Cardiac fibroblast (primary cell): ENCODE results near the gene PPP1CC.
A peak's percentile ranks its signal among the peaks of the same experiment; 100 is the strongest.

ENCODE experiments used
- DNase-seq, 2 donors: peaks; one replicate each; pipeline versions ENCODE4 v3.0.0 to v3.0.0-alpha.2; 2010; ENCODE audit warnings: low read depth in 2 of 2
- H3K4me3 ChIP-seq, 2 donors: replicated peaks in 1 of 2; 1 replicate in 1 of 2; 2 replicates in 1 of 2; pipeline ENCODE4 v1.5.1; 2011; ENCODE audit warnings: low read depth in 2 of 2, low read length in 2 of 2, mild to moderate bottlenecking in 2 of 2, moderate library complexity in 1 of 2
- TF ChIP-seq, protein P1 (sequence below): IDR thresholded peaks from one replicate; pipeline ENCODE4 v1.5.1; 2011; ENCODE audit warnings: low read depth, mild to moderate bottlenecking, low read length, inconsistent platforms

Gene PPP1CC

DNA sequence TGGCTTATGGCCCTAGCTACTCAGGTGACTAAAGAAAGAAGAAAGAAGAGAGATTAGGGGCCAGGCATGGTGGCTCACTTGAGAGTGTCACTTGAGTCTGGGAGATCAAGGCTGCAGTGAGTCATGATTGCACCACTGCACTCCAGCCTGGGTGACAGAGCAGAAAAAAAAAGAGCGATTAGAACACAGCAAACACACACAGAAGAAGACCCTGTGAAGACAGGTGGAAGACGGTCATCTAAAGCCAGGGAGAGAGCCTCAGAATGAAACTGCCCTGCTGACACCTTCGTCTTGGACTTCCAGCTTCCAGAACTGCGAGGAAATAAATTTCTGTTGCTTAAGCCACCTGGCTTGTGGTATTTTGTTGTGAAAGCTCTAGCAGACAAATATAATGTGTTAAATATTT is 17.5 kb upstream of the PPP1CC start:
- H3K4me3 ChIP-seq, result no peak overlapping the region
- DNase-seq, result peak in 1 of 2 donors; percentile 10
- TF ChIP-seq, protein P1, sequence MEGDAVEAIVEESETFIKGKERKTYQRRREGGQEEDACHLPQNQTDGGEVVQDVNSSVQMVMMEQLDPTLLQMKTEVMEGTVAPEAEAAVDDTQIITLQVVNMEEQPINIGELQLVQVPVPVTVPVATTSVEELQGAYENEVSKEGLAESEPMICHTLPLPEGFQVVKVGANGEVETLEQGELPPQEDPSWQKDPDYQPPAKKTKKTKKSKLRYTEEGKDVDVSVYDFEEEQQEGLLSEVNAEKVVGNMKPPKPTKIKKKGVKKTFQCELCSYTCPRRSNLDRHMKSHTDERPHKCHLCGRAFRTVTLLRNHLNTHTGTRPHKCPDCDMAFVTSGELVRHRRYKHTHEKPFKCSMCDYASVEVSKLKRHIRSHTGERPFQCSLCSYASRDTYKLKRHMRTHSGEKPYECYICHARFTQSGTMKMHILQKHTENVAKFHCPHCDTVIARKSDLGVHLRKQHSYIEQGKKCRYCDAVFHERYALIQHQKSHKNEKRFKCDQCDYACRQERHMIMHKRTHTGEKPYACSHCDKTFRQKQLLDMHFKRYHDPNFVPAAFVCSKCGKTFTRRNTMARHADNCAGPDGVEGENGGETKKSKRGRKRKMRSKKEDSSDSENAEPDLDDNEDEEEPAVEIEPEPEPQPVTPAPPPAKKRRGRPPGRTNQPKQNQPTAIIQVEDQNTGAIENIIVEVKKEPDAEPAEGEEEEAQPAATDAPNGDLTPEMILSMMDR, result no peak

DNA sequence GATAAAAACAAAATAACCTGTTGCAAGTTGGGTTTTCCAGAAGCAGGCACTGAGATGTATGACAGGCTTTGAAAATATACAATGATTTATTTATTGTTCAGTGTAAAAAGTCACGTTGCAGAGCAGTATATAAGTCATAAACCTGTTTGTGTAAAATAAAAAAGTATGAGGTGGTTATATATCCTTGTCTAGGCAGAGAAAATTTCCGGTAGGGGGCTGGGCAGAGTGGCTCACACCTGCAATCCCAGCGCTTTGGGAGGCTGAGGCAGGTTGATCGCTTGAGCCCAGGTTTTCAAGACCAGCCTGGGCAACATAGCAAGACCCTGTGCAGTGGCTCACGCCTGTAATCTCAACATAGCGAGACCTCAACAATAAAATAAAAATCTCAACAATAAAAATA is 16.2 kb upstream of the PPP1CC start:
- TF ChIP-seq, protein P1, result no peak
- no peak overlapping the region for H3K4me3 ChIP-seq

DNA sequence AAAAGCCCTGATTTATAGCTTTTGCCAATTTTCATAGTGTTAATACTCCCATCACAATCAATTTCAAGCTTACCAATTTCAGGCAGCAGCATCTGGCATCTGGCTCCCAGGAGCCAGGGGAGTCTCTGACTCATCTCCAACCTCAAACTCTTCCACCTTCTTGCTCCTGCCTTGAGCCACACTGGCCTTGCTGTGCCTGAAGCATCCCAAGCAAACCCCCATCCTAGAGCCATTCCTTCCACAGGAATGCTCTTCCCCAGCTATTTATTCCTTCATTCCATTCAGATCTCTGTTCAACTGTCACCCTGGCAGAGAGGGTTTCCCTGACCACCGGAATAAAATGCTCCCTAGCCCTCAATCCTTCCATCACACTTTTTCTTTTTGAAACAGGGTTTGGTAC is 13.9 kb upstream of the PPP1CC start:
- TF ChIP-seq, protein P1, result no peak
- H3K4me3 ChIP-seq, result no peak overlapping the region
- DNase-seq, result no peak

More for the DNA sequence above, 16.2 kb upstream of the PPP1CC start:
- no peak for DNase-seq

DNA sequence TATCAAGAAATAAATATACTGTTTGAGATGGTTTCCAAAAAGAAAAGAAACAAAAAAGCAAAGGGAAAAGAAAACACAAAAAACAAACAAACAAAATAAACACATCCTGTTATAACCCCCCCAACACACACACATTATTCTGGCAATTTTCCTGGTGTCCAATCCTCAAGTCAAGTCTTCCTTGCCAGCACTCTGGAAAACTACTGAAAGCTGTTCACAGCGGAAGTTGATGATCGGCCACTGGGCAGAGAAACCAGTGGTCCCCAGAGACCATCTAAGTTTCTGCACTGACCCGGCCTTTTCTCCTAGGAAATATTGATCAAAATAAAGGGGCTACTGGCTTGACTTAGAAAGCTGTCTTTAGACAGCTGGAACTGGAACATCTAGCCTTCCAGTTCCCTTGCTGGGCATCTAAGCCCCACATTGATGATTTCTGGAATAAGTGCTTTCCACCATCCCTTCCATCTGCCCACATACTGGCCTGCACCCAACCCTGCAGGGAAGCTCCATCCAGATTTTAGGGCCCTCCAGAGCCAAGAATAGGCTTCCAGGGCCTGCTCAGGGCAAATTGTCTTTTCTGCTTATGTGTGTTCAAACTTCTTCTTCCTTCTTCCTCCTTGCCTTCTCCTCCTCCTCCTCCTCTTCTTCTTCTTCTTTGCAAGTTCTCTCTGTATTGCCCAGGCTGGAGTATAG is 11.6 kb upstream of the PPP1CC start:
- H3K4me3 ChIP-seq, result no peak overlapping the region
- peak; percentile 29 to 62 for DNase-seq
- TF ChIP-seq, protein P1, result no peak

DNA sequence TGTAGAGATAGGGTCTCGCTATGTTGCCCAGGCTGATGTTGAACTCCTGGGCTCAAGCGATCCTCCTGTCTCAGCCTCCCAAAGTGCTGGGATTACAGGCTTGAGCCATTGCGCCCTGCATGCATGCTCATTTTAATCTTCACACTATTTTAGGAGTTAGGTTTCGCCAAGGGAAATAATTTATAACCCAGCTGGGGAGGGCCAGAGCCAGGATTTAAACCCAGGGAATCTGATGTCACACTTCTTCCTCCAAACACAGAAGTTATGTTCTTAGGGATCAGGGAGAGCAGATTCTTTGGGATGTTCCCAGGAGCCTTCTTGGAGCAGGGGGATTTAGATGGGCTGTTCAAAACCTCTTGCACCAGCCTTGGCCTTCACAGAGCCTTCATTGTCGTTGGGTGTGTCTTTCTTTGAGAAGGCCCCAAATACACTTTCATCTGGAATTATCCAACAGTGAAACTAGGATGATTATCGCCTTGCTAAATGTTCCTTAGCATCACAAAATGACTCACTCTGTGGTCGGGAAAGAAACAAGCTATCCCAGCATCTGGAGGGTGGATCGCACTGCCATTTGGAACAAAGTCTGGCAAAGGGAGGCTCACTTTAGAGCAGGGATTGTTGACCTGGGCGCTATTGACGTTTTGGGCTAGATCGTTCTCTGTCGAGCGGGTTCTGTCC is 8.2 kb upstream of the PPP1CC start:
- DNase-seq, result no peak
- TF ChIP-seq, protein P1, result no peak
- H3K4me3 ChIP-seq, result no peak overlapping the region

DNA sequence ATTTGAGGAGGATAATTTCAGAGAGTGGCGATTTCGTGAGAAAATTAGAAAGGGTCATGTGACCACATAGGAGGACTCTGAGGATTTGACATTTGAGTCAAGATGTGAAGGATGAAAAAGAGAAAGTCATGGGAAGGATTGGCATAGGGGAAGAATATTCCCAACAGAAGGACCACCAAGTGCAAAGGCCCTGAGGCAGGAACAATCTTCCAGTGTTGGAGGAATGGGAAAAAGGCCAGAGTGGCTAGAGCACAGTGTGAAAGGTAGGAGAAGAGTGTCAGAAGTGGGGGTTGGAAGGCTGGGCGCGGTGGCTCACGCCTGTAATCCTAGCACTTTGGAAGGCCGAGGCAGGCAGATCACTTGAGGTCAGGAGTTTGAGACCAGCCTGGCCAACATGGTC is 3.9 kb upstream of the PPP1CC start:
- no peak overlapping the region for H3K4me3 ChIP-seq
- DNase-seq, result no peak
- TF ChIP-seq, protein P1, result no peak
